Prostate gland (tissue), 2 donors: ENCODE results near the gene C5AR2. TPM values are rescaled to one million over a fixed set of nuclear protein-coding genes. Genes with fewer than 3 reads are reported as not detected.

Experiments used
- DNase-seq: peaks from one replicate; pipeline ENCODE4 v3.0.0-alpha.2; 2019; ENCODE audit warnings: low spot score
- H3K27ac ChIP-seq, 2 donors: fragments of 200-600 bp; sonication (generic); 2 replicates each; pipeline ENCODE4 v1.5.1; 2017 to 2019
- H3K27me3 ChIP-seq: fragments of 200-600 bp; sonication (generic); replicated peaks from 2 replicates; pipeline ENCODE4 v1.5.1; 2019; ENCODE audit not compliant: insufficient read depth
- H3K36me3 ChIP-seq, 2 donors: fragments of 200-600 bp; sonication (generic); 1 replicate in 1 of 2; 2 replicates in 1 of 2; pipeline versions ENCODE4 v1.5.1 to v1.8.1; 2017 to 2019
- H3K4me1 ChIP-seq: fragments of 200-600 bp; sonication (generic); replicated peaks from 2 replicates; pipeline ENCODE4 v1.5.1; 2019
- H3K4me3 ChIP-seq, 2 donors: fragments of 200-600 bp; sonication (generic); 2 replicates each; pipeline ENCODE4 v1.5.1; 2017 to 2019
- H3K9me3 ChIP-seq: fragments of 200-600 bp; sonication (generic); 2 replicates; pipeline ENCODE4 v1.5.1; 2017
- CTCF ChIP-seq, 4 experiments: fragments of 200-600 bp in 2 of 4; fragments of 450-650 bp in 2 of 4; sonication (generic) in 2 of 4; IDR thresholded peaks; 1 replicate in 3 of 4; 2 replicates in 1 of 4; pipeline ENCODE4 v1.5.1; 2016 to 2019; ENCODE audit warnings: antibody characterized with exemption in 4 of 4, mild to moderate bottlenecking in 2 of 4, moderate library complexity in 2 of 4
- POLR2A ChIP-seq: fragments of 450-650 bp; IDR thresholded peaks from one replicate; pipeline ENCODE4 v1.6.1; 2016; ENCODE audit warnings: antibody characterized with exemption, mild to moderate bottlenecking
- POLR2AphosphoS5 ChIP-seq: sonication (generic); formaldehyde crosslinking; IDR thresholded peaks from one replicate; pipeline ENCODE4 v1.6.1; 2017; ENCODE audit warnings: antibody characterized with exemption
- WGBS: methylation state at CpG from one replicate; pipeline ENCODE4 v1.1.5; 2018; 5-methylcytosine and 5-hydroxymethylcytosine counted together
- intact Hi-C: fragments of 100-400 bp; cut with DNase I; formaldehyde crosslinking; loops from one replicate; pipeline ENCODE4 v1.14.2; 2022
- total RNA-seq, 2 donors: library from RNA; depleted of rRNA; stranded (reverse); fragments of >200 nt; gene quantifications; one replicate each; pipeline ENCODE4 v1.1.0, GENCODE V29; 2016

C5AR2 gene
- total RNA-seq, 2 donors from 2014 or later: 1.9 TPM; not detected in 1

DNA sequence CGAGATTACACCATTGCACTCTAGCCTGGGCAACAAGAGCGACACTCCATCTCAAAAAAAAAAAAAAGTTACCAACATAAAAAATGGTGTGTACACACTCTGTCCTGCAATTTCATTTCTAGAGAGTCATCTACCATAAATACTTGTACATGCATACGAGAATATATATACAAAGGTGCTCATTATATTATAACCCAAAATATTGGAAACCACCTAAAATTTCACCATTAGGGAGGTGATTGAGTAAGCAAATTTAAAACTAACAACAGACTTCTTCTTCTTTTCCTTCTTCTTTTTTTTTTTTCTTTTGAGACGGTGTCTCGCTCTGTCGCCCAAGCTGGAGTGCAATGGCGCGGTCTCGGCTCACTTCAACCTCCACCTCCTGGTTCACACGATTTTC lies 29.7 kb upstream of the C5AR2 start:
- intact Hi-C loops: no loop called here
- Histone ChIP-seq H3K27me3 (no peaks in the 10 kb centered on the region), H3K9me3 (no peaks in the 10 kb centered on the region), H3K36me3 (no peaks in the 10 kb centered on the region), H3K27ac (no peak overlapping the region), H3K4me1 (no peaks in the 10 kb centered on the region), H3K4me3 (no peak overlapping the region)
- DNase-seq: no peak
- 93% methylated on average over 10 of the region's 10 CpGs for WGBS
- TF ChIP-seq POLR2AphosphoS5 (no peak), CTCF (IDR thresholded peaks at IDR 0.05) (no peak), POLR2A (no peak)

- 81% methylated on average over 6 of the region's 6 CpGs for WGBS
- Histone ChIP-seq H3K27ac (no peak overlapping the region), H3K4me3 (no peak overlapping the region), H3K27me3 (no peaks in the 10 kb centered on the region), H3K9me3 (no peaks in the 10 kb centered on the region), H3K4me1 (no peaks in the 10 kb centered on the region), H3K36me3 (no peaks in the 10 kb centered on the region)
- TF ChIP-seq POLR2A (no peak), POLR2AphosphoS5 (no peak), CTCF (IDR thresholded peaks at IDR 0.05) (no peak)
- intact Hi-C loops: no loop called here
- DNase-seq: no peak
These were observed 28.0 kb upstream of the C5AR2 start for GRCh38 chr19:47303966-47304365.

GRCh38 chr19:47305309-47305751 lies 26.6 kb upstream of the C5AR2 start:
- Histone ChIP-seq H3K27ac (no peak overlapping the region), H3K4me1 (no peaks in the 10 kb centered on the region), H3K9me3 (no peaks in the 10 kb centered on the region), H3K4me3 (no peak overlapping the region), H3K27me3 (no peaks in the 10 kb centered on the region), H3K36me3 (no peaks in the 10 kb centered on the region)
- intact Hi-C loops: no loop called here
- WGBS: 7% methylated on average over 14 of the region's 14 CpGs
- DNase-seq: no peak
- TF ChIP-seq POLR2AphosphoS5 (peak; percentile 9), POLR2A (no peak), CTCF (IDR thresholded peaks at IDR 0.05) (peak; percentile 56 to 77 (median 60))

DNA sequence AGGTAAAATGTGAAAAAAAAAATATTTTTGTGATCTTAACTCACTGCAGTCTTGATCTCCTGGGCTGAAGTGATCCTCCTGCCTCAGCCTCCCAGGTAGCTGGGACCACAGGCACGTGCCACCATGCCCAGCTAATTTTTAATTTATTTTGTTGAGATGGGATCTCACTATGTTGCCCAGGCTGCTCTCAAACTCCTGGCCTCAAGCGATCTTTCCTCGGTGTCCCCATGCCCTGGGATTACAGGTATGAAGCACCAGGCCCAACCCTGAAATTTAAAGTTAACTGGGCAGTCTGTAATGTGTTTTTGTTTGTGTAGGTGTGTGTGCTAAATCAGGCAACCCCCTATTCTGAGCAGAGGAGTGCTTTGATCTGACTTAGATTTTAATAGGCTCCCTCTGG lies 25.7 kb upstream of the C5AR2 start:
- no peak overlapping the region for H3K27ac ChIP-seq
- no peaks in the 10 kb centered on the region for H3K36me3 ChIP-seq
- TF ChIP-seq POLR2AphosphoS5: no peak
- TF ChIP-seq CTCF (IDR thresholded peaks at IDR 0.05): no peak
- TF ChIP-seq POLR2A: no peak
- WGBS: 85% methylated on average over 3 of the region's 3 CpGs
- no peaks in the 10 kb centered on the region for H3K27me3 ChIP-seq
- no peak for DNase-seq
- H3K4me1 ChIP-seq: no peaks in the 10 kb centered on the region
- no peaks in the 10 kb centered on the region for H3K9me3 ChIP-seq
- intact Hi-C loops: no loop called here
- no peak overlapping the region for H3K4me3 ChIP-seq

GRCh38 chr19:47309038-47309437 lies 22.9 kb upstream of the C5AR2 start:
- TF ChIP-seq POLR2A: no peak
- TF ChIP-seq CTCF (IDR thresholded peaks at IDR 0.05): no peak
- no peak for TF ChIP-seq POLR2AphosphoS5
- Histone ChIP-seq H3K9me3 (no peaks in the 10 kb centered on the region), H3K36me3 (no peaks in the 10 kb centered on the region), H3K4me1 (no peaks in the 10 kb centered on the region), H3K27ac (no peak overlapping the region), H3K4me3 (no peak overlapping the region), H3K27me3 (no peaks in the 10 kb centered on the region)
- WGBS: 64% methylated on average over 8 of the region's 8 CpGs
- intact Hi-C loops: no loop called here
- DNase-seq: no peak
